KMS-11 (cell line): Measurements from ENCODE around the gene SEC61A2.

ENCODE experiments used
- H2AFZ ChIP-seq: fragments of 200-600 bp; sonication (generic); 2 replicates; pipeline ENCODE4 v1.6.1; 2016; ENCODE audit warnings: antibody characterized with exemption, mixed run types, low read depth
- H3K27ac ChIP-seq: fragments of 200-600 bp; sonication (generic); 2 replicates; pipeline ENCODE4 v1.6.1; 2016; ENCODE audit warnings: mild to moderate bottlenecking, mixed run types
- H3K27me3 ChIP-seq: fragments of 200-600 bp; sonication (generic); 2 replicates; pipeline ENCODE4 v1.6.1; 2017; ENCODE audit warnings: mild to moderate bottlenecking, low read depth, mixed run types, moderate library complexity; ENCODE audit not compliant: insufficient read depth
- H3K36me3 ChIP-seq: fragments of 200-600 bp; sonication (generic); 2 replicates; pipeline ENCODE4 v1.6.1; 2017; ENCODE audit warnings: mild to moderate bottlenecking, mixed run types; ENCODE audit not compliant: insufficient read depth
- H3K4me1 ChIP-seq: fragments of 200-600 bp; sonication (generic); 2 replicates; pipeline ENCODE4 v1.6.1; 2016; ENCODE audit warnings: mild to moderate bottlenecking, low read depth, mixed run types; ENCODE audit not compliant: poor library complexity, severe bottlenecking
- H3K4me2 ChIP-seq: fragments of 200-600 bp; sonication (generic); 2 replicates; pipeline ENCODE4 v1.7.0; 2016; ENCODE audit warnings: mild to moderate bottlenecking, mixed run types
- H3K4me3 ChIP-seq: fragments of 200-600 bp; sonication (generic); IDR thresholded peaks from 2 replicates; pipeline ENCODE4 v1.6.1; 2017; ENCODE audit warnings: low read depth, low read length, mixed read lengths; ENCODE audit not compliant: insufficient read depth
- H3K79me2 ChIP-seq: fragments of 200-600 bp; sonication (generic); 2 replicates; pipeline ENCODE4 v1.6.1; 2016; ENCODE audit warnings: low read depth, mixed run types; ENCODE audit not compliant: insufficient read depth
- H3K9ac ChIP-seq: fragments of 200-600 bp; sonication (generic); 2 replicates; pipeline ENCODE4 v1.6.1; 2016; ENCODE audit warnings: mild to moderate bottlenecking, mixed run types
- H4K20me1 ChIP-seq: fragments of 200-600 bp; sonication (generic); 2 replicates; pipeline ENCODE4 v1.6.1; 2016; ENCODE audit warnings: mild to moderate bottlenecking, mixed run types; ENCODE audit not compliant: insufficient read depth
- TF ChIP-seq, protein P1 (sequence below): fragments of 200-600 bp; sonication (generic); conservative IDR thresholded peaks from 2 replicates; pipeline ENCODE4 v1.6.1; 2017; ENCODE audit warnings: low read depth, mild to moderate bottlenecking, antibody characterized with exemption, low read length, moderate library complexity, mixed read lengths

SEC61A2 gene

DNA sequence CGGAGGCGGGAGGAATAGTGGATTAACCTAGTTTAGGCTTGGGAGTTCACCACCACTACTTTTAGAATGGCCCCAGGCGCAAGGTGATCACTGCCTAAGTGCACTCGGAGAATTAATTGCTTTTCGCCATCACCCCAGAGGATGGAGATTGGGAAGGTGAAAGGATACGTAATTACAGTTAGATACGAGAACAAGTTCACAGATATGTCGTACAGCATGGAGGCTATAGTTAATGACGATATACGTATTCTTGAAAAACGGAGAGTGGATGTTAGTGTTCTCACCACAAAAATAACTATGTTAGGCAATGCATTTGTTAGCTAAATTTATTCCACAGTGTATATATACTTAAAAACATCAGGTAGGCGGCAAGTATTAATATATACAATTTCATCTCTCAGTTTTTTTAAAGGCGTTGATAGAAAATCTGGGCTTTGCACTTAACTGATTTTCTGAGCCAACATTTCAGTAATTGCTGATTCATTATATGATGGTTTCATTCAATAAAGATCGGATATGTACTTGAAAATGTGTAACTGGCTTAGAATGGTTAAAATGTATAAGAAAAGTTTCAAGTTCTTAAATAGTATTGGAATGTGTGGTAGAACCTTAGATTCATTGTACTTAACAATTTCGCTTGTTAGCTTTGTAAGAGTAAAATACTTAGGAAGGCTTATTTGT lies 67.2 kb downstream of the SEC61A2 start:
- peak overlapping the region; percentile 92 for H2AFZ ChIP-seq
- H3K9ac ChIP-seq = peak overlapping the region; percentile 58
- no peak overlapping the region for H3K4me3 ChIP-seq
- H3K27me3 ChIP-seq = no peaks in the 10 kb centered on the region
- H3K36me3 ChIP-seq = no peaks in the 10 kb centered on the region
- peak overlapping the region; percentile 79 for H3K4me2 ChIP-seq
- TF ChIP-seq, protein P1, sequence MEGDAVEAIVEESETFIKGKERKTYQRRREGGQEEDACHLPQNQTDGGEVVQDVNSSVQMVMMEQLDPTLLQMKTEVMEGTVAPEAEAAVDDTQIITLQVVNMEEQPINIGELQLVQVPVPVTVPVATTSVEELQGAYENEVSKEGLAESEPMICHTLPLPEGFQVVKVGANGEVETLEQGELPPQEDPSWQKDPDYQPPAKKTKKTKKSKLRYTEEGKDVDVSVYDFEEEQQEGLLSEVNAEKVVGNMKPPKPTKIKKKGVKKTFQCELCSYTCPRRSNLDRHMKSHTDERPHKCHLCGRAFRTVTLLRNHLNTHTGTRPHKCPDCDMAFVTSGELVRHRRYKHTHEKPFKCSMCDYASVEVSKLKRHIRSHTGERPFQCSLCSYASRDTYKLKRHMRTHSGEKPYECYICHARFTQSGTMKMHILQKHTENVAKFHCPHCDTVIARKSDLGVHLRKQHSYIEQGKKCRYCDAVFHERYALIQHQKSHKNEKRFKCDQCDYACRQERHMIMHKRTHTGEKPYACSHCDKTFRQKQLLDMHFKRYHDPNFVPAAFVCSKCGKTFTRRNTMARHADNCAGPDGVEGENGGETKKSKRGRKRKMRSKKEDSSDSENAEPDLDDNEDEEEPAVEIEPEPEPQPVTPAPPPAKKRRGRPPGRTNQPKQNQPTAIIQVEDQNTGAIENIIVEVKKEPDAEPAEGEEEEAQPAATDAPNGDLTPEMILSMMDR = no peak
- peaks cover 22% of the 10 kb centered on the region for H3K4me1 ChIP-seq
- peaks cover 86% of the 10 kb centered on the region for H3K79me2 ChIP-seq
- H4K20me1 ChIP-seq = 0 out of 2 replicates have a peak, but pooled peaks cover 3% of the 10 kb centered on the region
- peak overlapping the region; percentile 61 for H3K27ac ChIP-seq

DNA sequence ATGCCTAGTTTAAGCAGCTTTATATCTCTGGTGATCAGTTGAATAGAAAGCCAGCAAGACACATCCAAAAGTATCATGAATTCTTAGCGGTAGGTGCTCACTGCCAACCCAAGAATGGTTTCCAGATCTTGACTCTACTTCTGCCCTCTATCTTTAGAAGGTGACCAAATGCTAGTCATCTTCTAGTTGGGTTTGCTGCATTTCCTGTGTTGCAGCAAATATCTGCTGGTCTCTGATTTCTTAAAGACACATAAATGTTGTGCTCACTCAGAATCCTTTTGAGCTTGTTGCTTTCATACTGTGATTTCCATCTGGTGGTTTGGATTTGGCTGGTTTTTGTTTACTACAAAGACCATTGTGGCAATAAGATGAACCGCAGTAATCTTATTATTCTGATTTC lies 68.7 kb downstream of the SEC61A2 start:
- no peaks in the 10 kb centered on the region for H3K36me3 ChIP-seq
- no peaks in the 10 kb centered on the region for H3K27me3 ChIP-seq
- TF ChIP-seq, protein P1 = no peak
- H3K4me1 ChIP-seq = peaks cover 22% of the 10 kb centered on the region
- no peak overlapping the region for H3K4me3 ChIP-seq
- H3K9ac ChIP-seq = no peak overlapping the region
- H3K4me2 ChIP-seq = peak overlapping the region; percentile 27; the same call in 1 of the 2 replicates
- H4K20me1 ChIP-seq = no peaks in the 10 kb centered on the region
- no peak overlapping the region for H3K27ac ChIP-seq
- H2AFZ ChIP-seq = no peak overlapping the region
- peaks cover 75% of the 10 kb centered on the region for H3K79me2 ChIP-seq

DNA sequence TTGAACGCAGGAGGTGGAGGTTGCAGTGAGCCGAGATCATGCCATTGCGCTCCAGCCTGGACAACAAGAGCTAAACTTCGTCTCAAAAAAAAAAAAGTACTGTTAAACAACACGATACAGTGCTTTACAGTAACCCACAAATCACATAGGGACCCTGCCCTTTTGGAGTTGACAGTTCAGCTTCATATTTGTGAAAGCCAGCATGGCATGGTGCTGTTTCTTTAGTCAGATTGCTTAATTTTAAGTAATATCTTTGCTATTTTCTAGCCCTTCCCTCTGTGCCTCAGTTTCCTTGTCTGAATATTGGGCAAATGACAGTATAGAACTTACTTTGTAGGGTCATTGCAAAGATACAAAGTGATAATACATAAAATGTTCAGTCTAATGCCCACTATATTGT lies 71.4 kb downstream of the SEC61A2 start:
- H3K4me2 ChIP-seq = no peak overlapping the region

DNA sequence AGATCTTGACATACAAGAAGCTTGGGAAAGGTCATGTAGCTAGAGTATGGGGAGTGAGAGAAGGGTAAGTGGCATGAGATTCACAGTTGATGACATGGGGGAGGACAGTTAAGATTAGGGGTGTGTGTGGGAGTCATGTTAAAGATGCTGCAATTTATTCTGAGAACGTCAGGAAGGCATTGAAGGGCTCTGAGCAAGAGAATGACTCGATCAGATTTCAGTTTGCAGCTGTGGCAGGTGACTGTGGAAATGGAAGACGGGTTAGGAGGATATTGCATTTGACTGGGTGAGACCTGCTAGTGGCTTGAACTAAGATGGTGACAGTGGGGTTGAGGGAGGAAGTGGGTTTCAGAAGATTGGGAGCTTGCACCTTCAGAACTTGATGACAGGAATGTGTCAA lies 72.1 kb downstream of the SEC61A2 start:
- Histone ChIP-seq H3K4me1 (peaks cover 13% of the 10 kb centered on the region), H3K9ac (no peak overlapping the region), H3K27ac (no peak overlapping the region), H3K27me3 (no peaks in the 10 kb centered on the region), H3K4me2 (no peak overlapping the region), H4K20me1 (no peaks in the 10 kb centered on the region), H3K36me3 (no peaks in the 10 kb centered on the region), H2AFZ (no peak overlapping the region), H3K79me2 (peaks cover 59% of the 10 kb centered on the region), H3K4me3 (no peak overlapping the region)
- TF ChIP-seq, protein P1 = no peak

More for the DNA sequence above, 71.4 kb downstream of the SEC61A2 start:
- Histone ChIP-seq H3K4me3 (no peak overlapping the region), H2AFZ (no peak overlapping the region), H3K27ac (no peak overlapping the region), H3K4me1 (peaks cover 13% of the 10 kb centered on the region), H3K27me3 (no peaks in the 10 kb centered on the region), H3K9ac (no peak overlapping the region), H3K36me3 (no peaks in the 10 kb centered on the region), H3K79me2 (peaks cover 65% of the 10 kb centered on the region), H4K20me1 (no peaks in the 10 kb centered on the region)
- TF ChIP-seq, protein P1 = no peak
